ENCODE measurements around the gene NPHP4.

- TF ChIP-seq CTCF (IDR thresholded peaks at IDR 0.05) (no peak), POLR2A (IDR thresholded peaks at IDR 0.05) (no peak)
Measured at GRCh38 chr1:5977494-5978444, 14.5 kb downstream of the NPHP4 start.
